Measurements from ENCODE around the gene ALKBH8. TPM values are rescaled to one million over a fixed set of nuclear protein-coding genes. Genes with fewer than 3 reads are reported as not detected.

The ALKBH8 gene
- total RNA-seq, 1 donor from 2014 or later, result 11.8 TPM

GRCh38 chr11:107493117-107493516 lies 72.4 kb downstream of the ALKBH8 start:
- intact Hi-C loops (cut with micrococcal nuclease), result no loop called here
- DNase-seq (no peak), ATAC-seq (ENCODE audit: low read depth) (no peak)
- ChIA-PET POLR2A (no interaction called here), CTCF (no interaction called here)
- Mint-ChIP-seq H3K9me3 (peaks cover 2% of the 10 kb centered on the region), H3K4me1 (no peaks in the 10 kb centered on the region), H3K4me3 (no peak overlapping the region), H3K36me3 (ENCODE audit: low read depth) (peaks cover 2% of the 10 kb centered on the region), H3K27me3 (no peaks in the 10 kb centered on the region), H3K27ac (no peak overlapping the region)
- no peak for TF ChIP-seq CTCF (IDR thresholded peaks at IDR 0.05)

- intact Hi-C loops (cut with micrococcal nuclease), result no loop called here
- ChIA-PET CTCF (no interaction called here), POLR2A (no interaction called here)
- no peak for ATAC-seq (ENCODE audit: low read depth)
- TF ChIP-seq CTCF (IDR thresholded peaks at IDR 0.05), result no peak
- Mint-ChIP-seq H3K36me3 (ENCODE audit: low read depth) (no peaks in the 10 kb centered on the region), H3K4me3 (no peak overlapping the region), H3K27ac (no peak overlapping the region), H3K9me3 (peaks cover 2% of the 10 kb centered on the region), H3K4me1 (no peaks in the 10 kb centered on the region), H3K27me3 (peaks cover 2% of the 10 kb centered on the region)
- no peak for DNase-seq
Observed at GRCh38 chr11:107490836-107491235, 74.7 kb downstream of the ALKBH8 start.

GRCh38 chr11:107482234-107482633 lies 83.3 kb downstream of the ALKBH8 start:
- Mint-ChIP-seq H3K4me3 (no peak overlapping the region), H3K36me3 (ENCODE audit: low read depth) (no peaks in the 10 kb centered on the region), H3K27ac (no peak overlapping the region), H3K4me1 (no peaks in the 10 kb centered on the region), H3K9me3 (no peaks in the 10 kb centered on the region), H3K27me3 (peaks cover 22% of the 10 kb centered on the region)
- TF ChIP-seq CTCF (IDR thresholded peaks at IDR 0.05), result no peak
- CTCF ChIA-PET, result no interaction called here
- DNase-seq, result no peak
- intact Hi-C loops (cut with micrococcal nuclease), result no loop called here
- no peak for ATAC-seq (ENCODE audit: low read depth)
- POLR2A ChIA-PET, result no interaction called here

GRCh38 chr11:107478922-107479321 lies 86.6 kb downstream of the ALKBH8 start:
- peaks cover 36% of the 10 kb centered on the region for H3K27me3 Mint-ChIP-seq
- no peak overlapping the region for H3K4me3 Mint-ChIP-seq
- CTCF ChIA-PET, result no interaction called here
- H3K9me3 Mint-ChIP-seq, result no peaks in the 10 kb centered on the region
- TF ChIP-seq CTCF (IDR thresholded peaks at IDR 0.05), result no peak
- H3K36me3 Mint-ChIP-seq (ENCODE audit: low read depth), result no peaks in the 10 kb centered on the region
- ATAC-seq (ENCODE audit: low read depth) (no peak), DNase-seq (no peak)
- POLR2A ChIA-PET, result no interaction called here
- H3K27ac Mint-ChIP-seq, result no peak overlapping the region
- no peaks in the 10 kb centered on the region for H3K4me1 Mint-ChIP-seq
- intact Hi-C loops (cut with micrococcal nuclease), result no loop called here

- Mint-ChIP-seq H3K36me3 (ENCODE audit: low read depth) (no peaks in the 10 kb centered on the region), H3K27ac (no peak overlapping the region), H3K9me3 (no peaks in the 10 kb centered on the region), H3K4me1 (no peaks in the 10 kb centered on the region), H3K4me3 (no peak overlapping the region), H3K27me3 (peaks cover 39% of the 10 kb centered on the region)
- ATAC-seq (ENCODE audit: low read depth) (no peak), DNase-seq (no peak)
- POLR2A ChIA-PET, result no interaction called here
- no peak for TF ChIP-seq CTCF (IDR thresholded peaks at IDR 0.05)
- CTCF ChIA-PET, result no interaction called here
- intact Hi-C loops (cut with micrococcal nuclease), result no loop called here
Observed at GRCh38 chr11:107477820-107478219, 87.7 kb downstream of the ALKBH8 start.

Data from activated B cell treated with CpG ODN at 0.5 μM for 24 hours (primary cell).